COR-L47 (cell line): ENCODE results near the gene MYF6.

Source experiments
- DNase-seq: peaks from one replicate; lab custom pipeline; 2025; lab: John Stamatoyannopoulos, UW

The MYF6 gene

DNA sequence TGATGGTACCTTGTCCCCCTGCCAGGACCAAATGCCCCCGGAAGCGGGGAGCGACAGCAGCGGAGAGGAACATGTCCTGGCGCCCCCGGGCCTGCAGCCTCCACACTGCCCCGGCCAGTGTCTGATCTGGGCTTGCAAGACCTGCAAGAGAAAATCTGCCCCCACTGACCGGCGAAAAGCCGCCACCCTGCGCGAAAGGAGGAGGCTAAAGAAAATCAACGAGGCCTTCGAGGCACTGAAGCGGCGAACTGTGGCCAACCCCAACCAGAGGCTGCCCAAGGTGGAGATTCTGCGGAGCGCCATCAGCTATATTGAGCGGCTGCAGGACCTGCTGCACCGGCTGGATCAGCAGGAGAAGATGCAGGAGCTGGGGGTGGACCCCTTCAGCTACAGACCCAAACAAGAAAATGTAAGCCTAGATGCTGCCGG, 410 bp downstream of the MYF6 start:
- DNase-seq, result no peak

DNA sequence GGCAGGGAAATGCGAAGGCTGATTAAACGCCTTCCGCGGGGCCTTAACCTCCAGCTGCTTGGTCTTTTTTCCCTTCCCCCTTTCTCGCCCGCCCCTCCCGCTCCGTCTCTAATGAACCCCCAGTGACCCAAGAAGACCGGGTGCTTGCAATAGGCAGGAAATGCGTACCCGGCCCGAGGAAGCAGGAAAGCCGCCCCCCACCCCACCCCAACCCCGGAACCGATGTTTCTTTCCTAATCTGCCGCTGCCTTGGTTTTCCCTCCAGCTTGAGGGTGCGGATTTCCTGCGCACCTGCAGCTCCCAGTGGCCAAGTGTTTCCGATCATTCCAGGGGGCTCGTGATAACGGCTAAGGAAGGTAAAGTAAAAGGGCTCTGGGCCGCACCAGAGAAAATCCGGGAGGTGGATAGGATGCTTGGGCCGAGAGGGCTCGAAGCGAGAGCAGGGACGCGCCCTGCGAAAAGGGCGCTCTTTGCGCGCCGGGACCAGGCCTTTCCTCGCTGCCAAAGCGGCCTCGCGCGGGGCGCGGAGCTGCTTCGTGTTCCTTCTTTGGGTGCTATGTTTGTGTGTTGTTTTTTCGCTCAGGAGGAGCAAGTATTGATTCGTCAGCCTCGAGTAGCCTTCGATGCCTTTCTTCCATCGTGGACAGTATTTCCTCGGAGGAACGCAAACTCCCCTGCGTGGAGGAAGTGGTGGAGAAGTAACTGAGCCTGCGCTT, 983 bp downstream of the MYF6 start:
- DNase-seq, result no peak

DNA sequence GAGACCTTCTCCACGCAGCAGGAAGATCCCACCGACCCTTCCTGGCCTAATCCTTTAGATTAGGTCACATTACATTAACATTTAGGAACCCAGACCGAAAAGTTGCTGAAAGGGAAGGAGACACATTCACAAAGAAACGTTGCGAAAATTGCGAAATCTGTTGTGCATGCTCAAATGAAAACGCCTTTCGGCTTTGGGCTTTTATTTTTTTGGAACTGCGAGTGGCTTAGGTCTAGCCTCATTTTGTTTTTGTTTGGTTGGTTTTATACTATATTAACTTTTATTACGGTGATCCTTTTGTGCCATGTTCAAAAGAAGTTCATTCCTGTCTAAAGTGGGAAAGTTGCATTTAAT, 1.5 kb downstream of the MYF6 start:
- no peak for DNase-seq

DNA sequence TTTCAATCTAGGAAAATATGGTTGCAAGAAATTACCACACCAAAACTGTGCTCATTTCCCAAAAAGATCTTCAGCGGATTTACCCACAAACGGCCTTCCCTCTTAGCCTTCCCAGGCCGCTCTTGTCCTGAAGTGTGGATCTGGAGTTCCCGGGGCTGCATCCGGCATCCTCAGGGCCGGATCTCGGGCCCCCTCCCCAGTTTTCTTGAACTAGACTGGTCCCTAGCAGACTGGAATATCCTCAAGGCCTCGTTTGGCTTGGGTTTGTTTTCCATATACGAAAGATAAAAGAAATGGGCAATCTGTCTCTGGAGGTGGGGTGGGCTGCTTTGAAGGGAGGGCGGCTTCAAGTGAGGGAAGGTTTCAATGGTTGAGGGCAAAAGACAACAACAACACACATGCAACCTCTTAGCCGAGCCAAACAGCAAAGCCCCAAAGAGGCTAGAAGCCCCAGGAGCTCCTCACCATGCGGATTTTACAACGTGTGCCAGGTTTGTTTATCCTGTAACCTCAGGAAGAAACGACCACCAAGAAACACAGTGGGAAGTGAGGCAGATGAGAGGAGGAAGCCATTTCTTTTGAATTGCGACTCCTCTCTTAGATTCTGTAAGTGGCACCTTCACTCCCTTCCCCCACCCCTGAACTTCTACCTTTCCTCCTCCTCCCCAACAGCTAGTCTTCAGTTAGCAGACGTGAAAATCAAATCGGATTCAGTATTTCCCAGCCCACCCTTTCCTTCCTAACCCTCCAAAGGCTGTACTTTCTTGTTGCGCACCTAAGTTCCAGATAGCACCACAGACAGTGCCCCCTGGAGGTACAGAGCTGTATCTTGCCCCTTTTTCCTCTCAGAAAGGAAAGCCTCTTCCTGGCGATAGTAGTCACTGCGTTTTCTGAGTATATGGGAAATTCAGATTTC, 2.6 kb downstream of the MYF6 start:
- no peak for DNase-seq

DNA sequence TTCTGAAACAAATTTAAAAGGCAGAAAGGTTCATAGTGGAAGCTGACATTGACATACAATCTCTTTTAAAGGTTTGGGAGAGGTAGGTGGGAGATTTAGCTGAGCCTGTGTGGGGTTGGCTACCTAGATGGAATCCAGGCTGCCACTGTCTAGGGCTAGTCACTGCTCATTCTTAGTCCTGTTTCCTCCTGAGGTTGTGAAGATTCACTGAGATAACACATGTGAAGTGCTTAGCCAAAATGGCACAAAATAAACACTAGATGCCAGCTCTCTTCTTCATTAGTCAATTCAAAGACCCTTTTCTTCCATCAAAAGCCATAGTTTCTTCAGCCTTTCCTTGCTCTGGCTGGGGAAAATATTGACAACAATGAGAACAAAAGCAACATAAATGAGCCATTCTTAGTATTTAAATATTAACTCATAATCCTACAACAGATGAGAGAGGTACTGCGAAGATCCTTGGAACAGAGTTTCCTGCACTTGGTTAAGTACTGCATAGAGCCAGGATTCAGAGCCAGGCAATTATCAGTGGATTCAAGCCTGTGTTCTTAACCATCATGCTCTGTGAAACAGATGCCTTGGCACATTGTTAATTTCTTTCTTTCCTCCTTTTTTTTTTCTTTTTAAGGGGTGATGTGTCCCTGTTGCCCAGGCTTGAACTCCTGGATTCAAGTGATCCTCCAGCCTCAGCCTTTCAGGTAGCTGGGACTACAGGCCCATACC, 3.5 kb downstream of the MYF6 start:
- DNase-seq, result no peak

DNA sequence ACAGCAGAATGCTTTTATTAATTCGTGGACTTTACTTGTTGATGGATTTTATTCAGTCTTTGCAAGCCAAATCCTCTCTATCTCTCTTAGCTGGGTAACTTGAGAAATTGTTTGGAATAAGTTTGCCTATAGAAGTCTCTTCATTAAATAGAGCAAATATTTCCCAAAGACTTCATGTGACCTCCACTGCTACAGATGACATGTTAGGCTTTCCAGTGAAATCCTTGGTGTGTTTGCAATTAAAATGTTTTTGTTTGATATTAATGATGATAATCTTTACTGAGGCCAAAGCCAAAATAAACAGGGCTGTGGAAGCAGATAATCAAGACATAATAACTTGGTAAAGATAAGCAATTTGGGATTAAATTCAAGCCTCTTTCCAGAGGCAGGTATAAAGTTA, 4.4 kb downstream of the MYF6 start:
- DNase-seq, result no peak

DNA sequence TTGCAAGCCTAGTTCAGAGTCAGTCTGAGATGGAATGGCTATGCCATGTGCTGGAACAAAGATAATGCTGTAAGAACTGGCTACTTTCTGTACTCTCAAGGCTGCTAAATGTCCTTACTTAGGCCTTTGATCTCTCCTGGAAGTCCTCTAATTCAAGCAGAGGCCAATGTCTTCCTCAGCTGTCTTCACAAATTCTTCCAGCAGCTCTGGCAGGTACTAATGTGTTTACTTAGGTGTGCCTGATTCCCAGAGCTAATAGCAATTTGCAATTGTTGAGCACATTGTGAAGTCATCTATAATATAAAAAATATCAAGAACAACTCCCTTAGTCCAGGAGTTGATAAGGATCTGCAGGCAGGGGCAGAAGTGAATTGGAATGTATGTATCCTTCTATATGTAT, 5.4 kb downstream of the MYF6 start:
- DNase-seq, result no peak

DNA sequence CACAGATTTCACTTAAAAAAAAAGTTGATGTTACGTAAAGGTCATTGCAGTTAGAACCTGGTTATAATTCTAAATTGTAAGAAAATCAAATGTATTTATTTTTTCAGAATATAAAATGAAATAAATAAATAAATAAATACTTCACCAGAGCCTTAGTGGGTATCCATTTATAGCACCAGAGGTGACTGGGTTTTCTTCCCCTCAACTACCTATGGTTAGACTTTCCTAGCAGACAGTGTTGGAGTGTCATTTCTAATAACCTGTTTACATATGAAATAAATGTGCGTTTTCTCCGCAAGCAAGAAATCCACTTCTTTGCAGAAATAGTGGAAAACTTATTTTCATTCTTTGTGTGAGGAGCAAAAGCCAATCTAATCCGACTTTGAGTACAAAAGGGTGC, 6.0 kb downstream of the MYF6 start:
- DNase-seq, result no peak

DNA sequence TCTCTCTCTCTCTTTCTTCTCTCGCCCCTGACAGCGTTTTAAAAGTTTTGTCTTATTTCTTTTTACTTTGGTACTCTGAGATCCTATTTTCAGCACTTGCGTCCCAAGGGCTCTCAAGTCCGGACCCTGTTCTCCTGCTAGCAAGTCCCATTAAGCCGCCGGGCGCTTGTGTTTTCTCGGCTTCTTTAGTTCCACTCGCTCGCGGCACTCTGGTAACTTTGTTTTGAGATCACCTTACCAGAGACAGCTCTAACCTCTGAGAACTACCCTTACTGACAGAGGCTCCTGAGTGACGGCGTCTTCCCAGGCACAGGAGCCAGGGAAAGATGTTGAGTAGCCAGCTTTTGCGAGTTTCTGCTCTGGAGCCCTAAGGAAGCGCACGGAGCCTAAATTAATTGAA, 6.6 kb downstream of the MYF6 start:
- DNase-seq, result no peak

DNA sequence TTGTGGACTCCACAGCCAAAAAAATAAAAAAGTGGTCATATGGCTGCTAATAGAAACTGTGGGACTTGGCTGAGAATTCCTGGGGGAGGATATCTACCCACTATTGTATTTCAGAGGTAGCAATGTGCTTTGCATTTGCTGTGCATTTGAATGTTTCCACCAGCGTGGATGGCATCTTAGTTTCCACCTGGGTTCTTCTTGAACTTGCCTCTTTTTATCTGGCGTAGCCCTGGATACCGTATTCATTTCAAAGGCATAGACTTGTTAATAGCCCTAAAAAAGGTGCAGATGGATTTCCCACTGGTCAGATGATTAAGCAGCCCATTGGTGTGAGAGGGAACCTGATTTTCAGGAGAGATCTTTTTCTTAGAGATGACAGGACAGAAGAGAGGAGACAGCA, 7.4 kb downstream of the MYF6 start:
- DNase-seq, result no peak

DNA sequence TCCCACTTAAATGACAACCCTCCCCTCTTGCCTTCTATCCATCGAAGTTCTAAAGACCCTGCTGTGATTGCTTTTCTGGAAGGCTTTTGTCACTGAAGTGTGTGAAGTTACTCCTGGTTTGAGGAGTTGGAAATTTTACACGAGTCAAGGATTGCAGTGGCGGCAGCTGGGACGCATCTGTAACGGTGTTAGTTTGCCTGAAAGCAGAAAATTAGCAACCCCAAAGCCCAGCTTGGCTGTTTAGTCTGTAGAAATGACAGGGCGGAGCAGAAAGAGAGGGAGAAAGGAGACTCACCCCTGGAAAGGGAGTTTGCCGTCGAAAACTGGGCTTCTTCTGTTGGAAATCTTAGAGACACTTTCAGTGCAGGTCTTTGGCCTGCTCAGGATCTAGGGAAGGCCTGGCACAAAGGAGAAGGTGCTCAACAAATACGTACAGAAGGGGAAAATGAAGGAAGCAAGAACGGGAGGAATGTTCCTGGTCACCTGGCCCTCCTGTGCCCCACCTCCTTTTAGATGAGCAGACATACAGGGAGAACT, 8.3 kb downstream of the MYF6 start:
- DNase-seq, result no peak

DNA sequence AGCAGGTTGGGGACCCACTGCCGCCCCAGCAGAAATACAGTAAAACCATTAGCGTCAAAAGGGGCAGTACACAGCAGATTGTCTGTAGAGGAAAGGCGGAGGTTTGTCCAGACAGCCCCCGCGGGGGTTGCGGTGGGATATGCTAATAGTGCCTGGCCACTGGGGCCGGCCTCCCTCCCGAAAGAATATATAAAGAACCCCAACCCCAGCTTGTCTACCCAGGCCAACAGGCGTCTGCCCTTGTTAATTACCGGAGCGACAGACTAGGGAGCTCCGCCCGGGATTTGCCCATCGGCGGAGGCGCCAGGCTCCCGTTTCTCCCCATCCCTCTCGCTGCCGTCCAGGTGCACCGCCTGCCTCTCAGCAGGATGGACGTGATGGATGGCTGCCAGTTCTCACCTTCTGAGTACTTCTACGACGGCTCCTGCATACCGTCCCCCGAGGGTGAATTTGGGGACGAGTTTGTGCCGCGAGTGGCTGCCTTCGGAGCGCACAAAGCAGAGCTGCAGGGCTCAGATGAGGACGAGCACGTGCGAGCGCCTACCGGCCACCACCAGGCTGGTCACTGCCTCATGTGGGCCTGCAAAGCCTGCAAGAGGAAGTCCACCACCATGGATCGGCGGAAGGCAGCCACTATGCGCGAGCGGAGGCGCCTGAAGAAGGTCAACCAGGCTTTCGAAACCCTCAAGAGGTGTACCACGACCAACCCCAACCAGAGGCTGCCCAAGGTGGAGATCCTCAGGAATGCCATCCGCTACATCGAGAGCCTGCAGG, 9.4 kb downstream of the MYF6 start, which contains the start of gene MYF5:
MYF5 (plus strand) TSS at position 217 of the 774 bp plus-strand sequence; CDS start at position 369, 152 bp downstream.
- DNase-seq, result no peak

DNA sequence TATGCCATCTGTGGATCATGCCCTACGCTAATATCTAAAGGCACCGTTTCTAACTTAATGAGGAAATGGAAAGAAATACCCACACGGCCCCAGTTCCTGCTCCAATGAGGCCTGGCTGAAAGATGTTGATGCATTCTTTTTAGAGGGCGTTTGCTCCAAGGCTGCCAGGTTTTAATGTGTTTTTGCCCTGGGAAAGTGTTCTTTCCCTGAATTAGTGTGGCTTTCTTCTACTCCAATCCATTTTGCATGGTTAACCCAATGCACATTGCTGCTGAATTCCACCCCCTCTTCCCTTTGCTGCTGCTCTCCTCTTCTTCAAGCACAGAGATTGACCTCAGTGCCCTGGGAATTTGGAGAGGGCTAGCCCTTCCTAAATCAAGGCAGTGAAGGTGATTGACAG, 10.4 kb downstream of the MYF6 start:
- DNase-seq, result no peak

DNA sequence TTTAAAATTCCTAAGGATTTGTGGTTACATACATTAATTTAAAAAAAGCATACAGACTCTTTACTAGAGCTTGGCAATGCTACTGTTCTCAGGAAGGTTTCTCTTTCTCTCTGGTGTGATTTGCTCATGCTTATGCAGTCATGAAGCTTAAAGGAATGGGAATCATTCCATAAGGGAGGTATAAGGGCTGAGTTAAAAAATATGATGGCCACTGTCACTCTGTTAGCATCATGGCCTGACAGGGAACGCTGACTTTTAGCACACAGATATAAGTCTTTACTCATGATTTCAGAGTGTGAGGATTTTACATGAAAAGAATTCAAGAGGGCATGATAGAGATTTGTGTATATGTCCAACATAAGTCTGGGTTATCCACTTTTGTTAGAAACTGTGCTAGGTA, 13.1 kb downstream of the MYF6 start:
- DNase-seq, result no peak

DNA sequence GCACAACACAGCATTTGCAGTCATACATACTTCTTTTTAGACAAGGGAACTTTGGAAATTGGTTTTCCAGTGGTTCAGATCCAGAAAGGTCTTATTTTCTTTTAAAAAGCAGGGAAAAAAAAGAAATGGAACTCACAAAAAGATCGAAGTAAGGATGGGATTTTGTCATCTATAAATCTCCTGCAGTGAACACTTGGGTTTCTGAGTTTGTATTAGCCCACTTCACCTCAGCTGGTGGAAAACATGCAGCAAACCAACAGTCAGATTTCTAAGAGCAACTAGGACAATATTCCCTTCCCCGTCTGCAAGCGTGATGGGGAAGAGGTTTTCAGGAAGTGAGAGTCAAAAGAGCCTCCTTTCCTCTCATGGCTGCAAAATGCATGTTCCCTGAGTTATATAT, 13.9 kb downstream of the MYF6 start:
- no peak for DNase-seq

DNA sequence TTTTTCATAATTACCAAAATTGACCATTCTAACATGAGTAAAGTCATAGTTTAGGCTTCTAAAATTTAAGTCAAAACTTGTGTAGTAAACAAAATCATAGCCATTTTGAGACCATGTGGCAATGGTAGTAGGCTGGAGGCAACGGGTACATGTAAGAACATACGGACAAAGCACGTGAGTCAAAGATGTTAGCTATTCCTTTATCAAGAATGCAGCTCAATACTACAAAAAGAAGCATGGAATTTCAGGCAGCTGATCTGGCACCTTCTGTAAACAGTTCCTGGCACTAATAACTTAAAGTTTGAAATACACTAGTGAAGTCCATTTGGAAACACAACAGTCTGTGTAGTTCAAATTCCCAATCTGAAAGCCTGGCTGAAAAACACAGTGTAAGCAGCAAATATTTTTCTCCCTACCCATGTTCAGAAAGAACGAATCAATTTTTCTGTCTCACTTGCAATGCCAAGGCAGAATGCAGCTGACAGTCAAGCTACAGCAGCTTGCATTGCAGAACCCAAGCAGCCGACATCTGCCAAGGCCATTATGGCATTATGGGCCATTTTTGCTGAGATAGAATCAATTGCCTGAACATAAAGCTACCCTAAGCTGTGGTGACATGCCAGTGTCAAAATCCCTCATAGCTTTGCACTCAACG, 38.5 kb downstream of the MYF6 start:
- DNase-seq, result no peak

DNA sequence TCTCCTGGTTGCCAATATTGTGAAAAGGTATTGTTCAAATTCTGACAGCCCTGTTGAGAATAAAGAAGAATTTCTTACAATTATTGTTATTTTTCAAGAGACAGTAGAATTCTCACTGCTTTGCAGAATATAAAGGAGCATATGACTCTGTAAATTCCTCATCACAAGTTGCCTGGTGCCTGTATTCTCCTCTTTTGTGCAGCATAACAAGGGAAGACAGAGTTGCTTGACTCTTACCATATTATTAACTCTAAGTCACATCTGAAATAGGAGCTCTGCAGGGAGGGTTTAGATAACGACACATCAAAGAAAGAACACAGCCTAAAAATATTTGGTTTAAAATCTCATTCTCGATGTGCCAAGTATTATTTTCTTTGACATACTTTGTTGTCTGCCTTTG, 40.4 kb downstream of the MYF6 start:
- DNase-seq, result no peak

DNA sequence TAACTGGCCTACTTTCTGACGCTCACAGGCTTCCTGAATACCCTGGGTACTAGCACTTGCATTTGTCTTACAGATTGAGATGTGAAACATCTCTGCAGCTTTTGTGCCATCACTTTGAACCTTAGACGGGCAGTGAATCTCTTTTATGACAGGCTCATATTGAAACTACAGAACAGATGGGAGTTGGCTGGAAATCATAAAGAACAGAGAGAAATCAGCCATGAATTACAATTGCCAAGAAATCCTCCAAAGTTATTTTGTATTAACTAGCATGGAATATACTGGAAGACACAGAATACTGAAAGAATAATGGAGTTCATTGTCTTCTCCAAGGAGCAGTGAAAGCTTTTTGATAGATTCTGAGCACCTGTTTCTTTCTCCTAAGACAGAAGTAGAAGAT, 42.0 kb downstream of the MYF6 start:
- no peak for DNase-seq

DNA sequence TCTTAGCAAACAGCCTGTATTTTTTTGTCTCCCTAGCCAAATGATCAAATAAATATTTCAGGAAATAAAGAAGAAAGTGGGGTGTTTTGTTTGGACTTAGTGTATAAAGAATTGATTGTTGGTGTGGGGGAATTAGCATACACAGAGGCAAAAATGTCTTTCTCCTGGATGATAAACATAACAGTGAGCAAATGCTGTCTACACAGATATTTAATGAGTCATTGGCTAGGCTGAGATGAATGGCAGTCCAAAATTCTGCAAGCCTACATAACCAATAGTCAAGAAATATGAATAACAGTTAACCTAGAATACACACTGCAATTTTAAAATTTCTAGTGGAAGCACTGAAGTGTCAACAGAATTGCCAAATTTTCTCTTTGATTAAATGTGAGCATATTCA, 45.0 kb downstream of the MYF6 start:
- DNase-seq, result no peak

DNA sequence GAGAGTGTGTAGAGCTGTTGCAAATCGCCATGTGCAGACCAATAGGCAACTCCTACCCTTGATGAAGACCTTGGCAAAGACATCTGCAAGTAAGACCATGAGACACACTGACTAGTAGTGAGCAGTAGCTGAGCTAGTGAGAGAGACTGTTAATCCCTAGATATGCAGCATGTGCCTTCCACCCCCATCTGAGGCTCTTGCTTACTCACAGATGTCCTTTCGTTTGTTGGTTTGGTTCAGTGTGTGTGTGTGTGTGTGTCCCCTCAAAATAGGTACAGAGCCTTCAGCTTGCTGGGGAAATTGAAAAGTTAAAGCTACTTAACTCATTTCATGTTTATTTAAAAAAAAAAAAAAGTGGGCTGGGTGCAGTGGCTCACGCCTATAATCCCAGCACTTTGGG, 46.8 kb downstream of the MYF6 start:
- DNase-seq, result no peak

DNA sequence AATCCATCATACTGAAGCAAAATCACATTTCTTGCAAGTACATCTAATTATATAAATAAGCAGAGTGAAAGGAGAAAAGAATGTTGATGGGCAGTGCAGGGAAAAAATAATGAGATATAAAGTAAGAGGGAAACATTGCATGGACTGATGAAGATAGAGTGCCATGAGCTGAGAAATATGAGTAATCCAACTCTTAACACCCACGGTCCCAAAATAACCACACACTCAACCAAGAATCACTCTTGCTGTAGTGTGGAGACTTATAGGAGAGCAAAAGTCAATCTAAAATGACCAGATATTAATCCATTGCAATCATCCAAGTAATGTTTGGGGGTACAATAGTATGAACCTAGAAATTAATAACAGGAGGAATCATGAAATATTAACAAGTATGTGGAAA, 49.4 kb downstream of the MYF6 start:
- DNase-seq, result no peak
